HepG2 (cell line): ENCODE data around the gene TEX101. TPM values are rescaled to one million over a fixed set of nuclear protein-coding genes. Genes with fewer than 3 reads are reported as not detected.

Experiments
- ATAC-seq: fragments of 200-7000 bp; cut with Tn5 transposase; 3 replicates; pipeline ENCODE4 v1.9.1; 2020; ENCODE audit warnings: mild to moderate bottlenecking, moderate library complexity
- BruUV-seq: library from RNA; stranded (reverse); fragments of 400-500 nt; replicated peaks from 2 replicates; lab custom pipeline; 2021; lab: Mats Ljungman, UMichigan
- CTCF ChIA-PET: fragments of 300-600 bp; formaldehyde crosslinking; extraction: SDS; loops from one replicate; lab custom pipeline; 2021; ENCODE audit warnings: low total read pairs, inconsistent platforms, low intra/inter-chr PET ratio; lab: Yijun Ruan, JAX
- POLR2A ChIA-PET: fragments of 350-600 bp; sonication (Branson Sonifier 250); formaldehyde crosslinking; loops from one replicate; lab custom pipeline; 2020; ENCODE audit warnings: antibody characterized with exemption, inconsistent platforms; lab: Yijun Ruan, JAX
- DNase-seq: peaks from one replicate; pipeline ENCODE4 v3.0.0-alpha.2; 2015; ENCODE audit warnings: low spot score
- FAIRE-seq: peaks from 3 replicates; lab custom pipeline; 2011; peaks lifted over from hg19 to GRCh38; lab: Jason Lieb, UNC
- H2AFZ ChIP-seq: one replicate; pipeline ENCODE4 v1.6.1; 2011; ENCODE audit warnings: low read length, inconsistent platforms
- H3K27ac ChIP-seq: fragments of 300-600 bp; 3 replicates; pipeline ENCODE4 v1.8.0; 2011; ENCODE audit warnings: mixed run types, mild to moderate bottlenecking, mixed read lengths, low read length, inconsistent platforms; ENCODE audit not compliant: insufficient read depth; ENCODE audit errors: extremely low read length
- H3K27me3 ChIP-seq, 2 experiments: fragments of 200-600 bp in 1 of 2; 2 replicates in 1 of 2; 3 replicates in 1 of 2; pipeline versions ENCODE4 v1.6.0 to v1.8.0; 2011; ENCODE audit warnings: low read length in 2 of 2, mild to moderate bottlenecking in 2 of 2, moderate library complexity in 2 of 2, inconsistent platforms in 1 of 2; ENCODE audit not compliant: insufficient read depth in 2 of 2, control insufficient read depth in 1 of 2
- H3K36me3 ChIP-seq, 2 experiments: fragments of 200-600 bp in 1 of 2; replicated peaks in 1 of 2; 2 replicates in 1 of 2; 3 replicates in 1 of 2; pipeline versions ENCODE4 v1.5.1 to v1.8.0; 2011; ENCODE audit warnings: low read length in 2 of 2, inconsistent platforms in 1 of 2; ENCODE audit not compliant: insufficient read depth in 2 of 2, control insufficient read depth in 1 of 2
- H3K4me1 ChIP-seq: 2 replicates; pipeline ENCODE4 v1.5.1; 2012; ENCODE audit warnings: low read length, inconsistent platforms; ENCODE audit not compliant: insufficient read depth
- H3K4me2 ChIP-seq: 2 replicates; pipeline ENCODE4 v1.6.0; 2011; ENCODE audit warnings: low read depth, low read length, inconsistent platforms
- H3K4me3 ChIP-seq, 3 experiments: fragments of 200-600 bp in 1 of 3; sonication (generic), shearing (Covaris generic) in 1 of 3; replicated peaks in 1 of 3; 2 replicates each; pipeline ENCODE4 v1.5.1; 2011 to 2016; ENCODE audit warnings: low read length in 3 of 3, inconsistent platforms in 2 of 3, low read depth in 2 of 3, mild to moderate bottlenecking in 2 of 3, control low read depth in 1 of 3, mixed read lengths in 1 of 3; ENCODE audit not compliant: insufficient read depth in 1 of 3
- H3K79me2 ChIP-seq: one replicate; pipeline ENCODE4 v1.6.1; 2011; ENCODE audit warnings: low read length, inconsistent platforms; ENCODE audit not compliant: insufficient read depth
- H3K9ac ChIP-seq: 2 replicates; pipeline ENCODE4 v1.6.0; 2011; ENCODE audit warnings: mild to moderate bottlenecking, low read depth, low read length, inconsistent platforms; ENCODE audit not compliant: insufficient read depth
- H3K9me3 ChIP-seq: 2 replicates; pipeline ENCODE4 v1.5.1; 2012; ENCODE audit warnings: mild to moderate bottlenecking, low read length
- H4K20me1 ChIP-seq: 2 replicates; pipeline ENCODE4 v1.6.0; 2011; ENCODE audit warnings: inconsistent platforms, mild to moderate bottlenecking, low read length, moderate library complexity; ENCODE audit not compliant: insufficient read depth
- GFI1 ChIP-seq: sonication (generic); formaldehyde crosslinking; IDR thresholded peaks from 2 replicates; pipeline ENCODE4 v1.5.0; 2020; ENCODE audit warnings: missing genetic modification reagents, mild to moderate bottlenecking, borderline replicate concordance
- ISL2 ChIP-seq: sonication (generic); formaldehyde crosslinking; IDR thresholded peaks from 2 replicates; pipeline ENCODE4 v1.5.0; 2020; ENCODE audit warnings: missing genetic modification reagents
- MTA1 ChIP-seq: sonication (generic); formaldehyde crosslinking; IDR thresholded peaks from 2 replicates; pipeline ENCODE4 v1.4.0; 2020; ENCODE audit warnings: missing genetic modification reagents, mild to moderate bottlenecking, borderline replicate concordance
- NBN ChIP-seq: fragments of 450-650 bp; conservative IDR thresholded peaks from 2 replicates; pipeline ENCODE4 v1.6.1; 2017
- NFRKB ChIP-seq: fragments of 450-650 bp; IDR thresholded peaks from 2 replicates; pipeline ENCODE4 v1.6.1; 2017
- PREB ChIP-seq: sonication (generic); formaldehyde crosslinking; IDR thresholded peaks from 2 replicates; pipeline ENCODE4 v1.4.0; 2020; ENCODE audit warnings: missing genetic modification reagents
- TCF12 ChIP-seq, 2 experiments: fragments of 450-650 bp in 1 of 2; sonication (generic) in 1 of 2; formaldehyde crosslinking in 1 of 2; IDR thresholded peaks; 2 replicates each; pipeline versions ENCODE4 v1.6.1 to v1.8.0; 2017 to 2022; ENCODE audit warnings: antibody characterized with exemption in 1 of 2, mild to moderate bottlenecking in 1 of 2, missing genetic modification reagents in 1 of 2, moderate library complexity in 1 of 2
- TOE1 ChIP-seq: sonication (generic); formaldehyde crosslinking; IDR thresholded peaks from 2 replicates; pipeline ENCODE4 v1.4.0; 2020; ENCODE audit warnings: mild to moderate bottlenecking, missing genetic modification reagents
- ZNF234 ChIP-seq: sonication (generic); formaldehyde crosslinking; conservative IDR thresholded peaks from 2 replicates; pipeline ENCODE4 v1.5.1; 2020; ENCODE audit warnings: mild to moderate bottlenecking, missing genetic modification reagents
- ZNF432 ChIP-seq: sonication (generic); formaldehyde crosslinking; IDR thresholded peaks from 2 replicates; pipeline ENCODE4 v1.5.0; 2020; ENCODE audit warnings: missing genetic modification reagents, mild to moderate bottlenecking, borderline replicate concordance
- ZNF510 ChIP-seq: sonication (generic); formaldehyde crosslinking; IDR thresholded peaks from 2 replicates; pipeline ENCODE4 v1.4.0; 2020; ENCODE audit warnings: low read depth, mild to moderate bottlenecking, missing genetic modification reagents
- WGBS: methylation state at CpG from one replicate; pipeline ENCODE4 v1.1.6; 2017; ENCODE audit warnings: low lambda C conversion rate; 5-methylcytosine and 5-hydroxymethylcytosine counted together
- in situ Hi-C: cut with HindIII; loops from 2 replicates; pipeline ENCODE4 v1.10.0; 2017; ENCODE audit warnings: low pct_unique_long_range_greater_than_20kb; ENCODE audit not compliant: extremely low pct_ligation_motif_present
- intact Hi-C: fragments of 100-400 bp; cut with micrococcal nuclease; formaldehyde crosslinking; loops from one replicate; pipeline ENCODE4 v1.10.0; 2022; ENCODE audit not compliant: unreplicated experiment
- polyA plus RNA-seq, 8 experiments: library from polyadenylated mRNA; depleted of rRNA in 3 of 8; stranded (reverse) in 7 of 8; unstranded in 1 of 8; fragments of >200 nt; fragmentation: Illumina TruSeq in 4 of 8; extraction: Trizol in 4 of 8; gene quantifications; 2 replicates each; pipeline versions ENCODE4 v1.2.1 to v1.2.3, GENCODE V29; 2011 to 2016; ENCODE audit warnings: low read depth in 4 of 8, missing spikeins in 1 of 8, mixed read lengths in 1 of 8; ENCODE audit not compliant: insufficient read depth in 1 of 8
- total RNA-seq, 5 experiments: library from RNA; depleted of rRNA; stranded (reverse); fragments of >200 nt; fragmentation: Illumina TruSeq; extraction: Trizol; gene quantifications; 2 replicates each; pipeline ENCODE4 v1.2.3, GENCODE V29; 2016; ENCODE audit warnings: low read depth in 1 of 5
- TF ChIP-seq, protein P1 (sequence below): sonication (generic); formaldehyde crosslinking; IDR thresholded peaks from 2 replicates; pipeline ENCODE4 v1.5.0; 2020; ENCODE audit warnings: missing genetic modification reagents
- TF ChIP-seq, protein P2 (sequence below), 2 experiments: sonication (generic) in 1 of 2; formaldehyde crosslinking in 1 of 2; IDR thresholded peaks; 2 replicates each; pipeline versions ENCODE4 v1.4.0 to v1.6.1; 2018 to 2020; ENCODE audit warnings: missing genetic modification reagents in 2 of 2, borderline replicate concordance in 1 of 2, low read depth in 1 of 2, mild to moderate bottlenecking in 1 of 2, missing biosample characterization in 1 of 2

The TEX101 gene
- total and polyA plus RNA-seq, 2 of the 13 experiments (the other 11 are each of a cell fraction or from before 2014, with no cell fraction given) = not detected

DNA sequence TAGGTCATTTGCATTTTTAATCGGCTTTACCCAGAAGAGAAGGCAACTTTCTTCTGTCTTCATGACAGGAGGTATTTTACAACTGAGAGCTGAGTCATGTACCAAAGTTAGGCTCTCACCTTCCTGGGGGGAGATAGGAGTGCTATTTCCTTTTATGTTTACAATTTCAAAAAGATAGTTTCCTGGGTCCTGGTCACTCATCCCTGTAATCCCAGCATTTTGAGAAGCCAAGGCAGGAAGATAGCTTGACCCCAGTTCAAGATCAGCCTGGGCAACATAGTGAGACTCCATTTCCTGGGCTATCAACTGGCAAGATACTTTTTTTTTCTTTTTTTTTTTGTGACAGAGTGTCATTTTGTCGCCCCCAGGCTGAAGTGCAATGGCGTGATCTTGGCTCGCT, 43.1 kb downstream of the TEX101 start:
- CTCF ChIA-PET = no interaction called here

More for the DNA sequence above, 43.1 kb downstream of the TEX101 start:
- ATAC-seq (no peak), FAIRE-seq (no peak), DNase-seq (no peak)
- Histone ChIP-seq H2AFZ (no peak overlapping the region), H3K27me3 (no peaks in the 10 kb centered on the region), H3K4me3 (no peak overlapping the region), H3K9me3 (no peaks in the 10 kb centered on the region), H3K79me2 (no peaks in the 10 kb centered on the region), H3K4me1 (peaks cover 34% of the 10 kb centered on the region), H3K27ac (no peak overlapping the region), H3K4me2 (no peak overlapping the region), H4K20me1 (no peaks in the 10 kb centered on the region), H3K9ac (no peak overlapping the region), H3K36me3 (no peaks in the 10 kb centered on the region)
- in situ Hi-C loops (no loop called here), intact Hi-C loops (no loop called here)
- 74% methylated on average over 4 of the region's 4 CpGs for WGBS
- TF ChIP-seq, protein P1, sequence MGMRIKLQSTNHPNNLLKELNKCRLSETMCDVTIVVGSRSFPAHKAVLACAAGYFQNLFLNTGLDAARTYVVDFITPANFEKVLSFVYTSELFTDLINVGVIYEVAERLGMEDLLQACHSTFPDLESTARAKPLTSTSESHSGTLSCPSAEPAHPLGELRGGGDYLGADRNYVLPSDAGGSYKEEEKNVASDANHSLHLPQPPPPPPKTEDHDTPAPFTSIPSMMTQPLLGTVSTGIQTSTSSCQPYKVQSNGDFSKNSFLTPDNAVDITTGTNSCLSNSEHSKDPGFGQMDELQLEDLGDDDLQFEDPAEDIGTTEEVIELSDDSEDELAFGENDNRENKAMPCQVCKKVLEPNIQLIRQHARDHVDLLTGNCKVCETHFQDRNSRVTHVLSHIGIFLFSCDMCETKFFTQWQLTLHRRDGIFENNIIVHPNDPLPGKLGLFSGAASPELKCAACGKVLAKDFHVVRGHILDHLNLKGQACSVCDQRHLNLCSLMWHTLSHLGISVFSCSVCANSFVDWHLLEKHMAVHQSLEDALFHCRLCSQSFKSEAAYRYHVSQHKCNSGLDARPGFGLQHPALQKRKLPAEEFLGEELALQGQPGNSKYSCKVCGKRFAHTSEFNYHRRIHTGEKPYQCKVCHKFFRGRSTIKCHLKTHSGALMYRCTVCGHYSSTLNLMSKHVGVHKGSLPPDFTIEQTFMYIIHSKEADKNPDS (CRISPR knock-in tag) = no peak
- TF ChIP-seq GFI1 (CRISPR knock-in tag) (no peak), MTA1 (CRISPR knock-in tag) (no peak), ZNF234 (CRISPR knock-in tag) (no peak), NBN (no peak), ZNF510 (CRISPR knock-in tag) (no peak), TOE1 (CRISPR knock-in tag) (no peak), PREB (CRISPR knock-in tag) (no peak), TCF12 (IDR thresholded peaks at IDR 0.05) (no peak), TCF12 (CRISPR knock-in tag; IDR thresholded peaks at IDR 0.05) (no peak), ISL2 (no peak), ZNF432 (no peak), NFRKB (no peak)
- TF ChIP-seq, protein P2, sequence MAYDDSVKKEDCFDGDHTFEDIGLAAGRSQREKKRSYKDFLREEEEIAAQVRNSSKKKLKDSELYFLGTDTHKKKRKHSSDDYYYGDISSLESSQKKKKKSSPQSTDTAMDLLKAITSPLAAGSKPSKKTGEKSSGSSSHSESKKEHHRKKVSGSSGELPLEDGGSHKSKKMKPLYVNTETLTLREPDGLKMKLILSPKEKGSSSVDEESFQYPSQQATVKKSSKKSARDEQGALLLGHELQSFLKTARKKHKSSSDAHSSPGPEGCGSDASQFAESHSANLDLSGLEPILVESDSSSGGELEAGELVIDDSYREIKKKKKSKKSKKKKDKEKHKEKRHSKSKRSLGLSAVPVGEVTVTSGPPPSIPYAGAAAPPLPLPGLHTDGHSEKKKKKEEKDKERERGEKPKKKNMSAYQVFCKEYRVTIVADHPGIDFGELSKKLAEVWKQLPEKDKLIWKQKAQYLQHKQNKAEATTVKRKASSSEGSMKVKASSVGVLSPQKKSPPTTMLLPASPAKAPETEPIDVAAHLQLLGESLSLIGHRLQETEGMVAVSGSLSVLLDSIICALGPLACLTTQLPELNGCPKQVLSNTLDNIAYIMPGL (CRISPR knock-in tag; IDR thresholded peaks at IDR 0.05; ENCODE audit: borderline replicate concordance in 1 of 2, low read depth in 1 of 2) = no peak
- BruUV-seq = no TSS peak
- POLR2A ChIA-PET = no interaction called here
